Measurements from ENCODE around the gene ATP9A.

ATP9A gene

DNA sequence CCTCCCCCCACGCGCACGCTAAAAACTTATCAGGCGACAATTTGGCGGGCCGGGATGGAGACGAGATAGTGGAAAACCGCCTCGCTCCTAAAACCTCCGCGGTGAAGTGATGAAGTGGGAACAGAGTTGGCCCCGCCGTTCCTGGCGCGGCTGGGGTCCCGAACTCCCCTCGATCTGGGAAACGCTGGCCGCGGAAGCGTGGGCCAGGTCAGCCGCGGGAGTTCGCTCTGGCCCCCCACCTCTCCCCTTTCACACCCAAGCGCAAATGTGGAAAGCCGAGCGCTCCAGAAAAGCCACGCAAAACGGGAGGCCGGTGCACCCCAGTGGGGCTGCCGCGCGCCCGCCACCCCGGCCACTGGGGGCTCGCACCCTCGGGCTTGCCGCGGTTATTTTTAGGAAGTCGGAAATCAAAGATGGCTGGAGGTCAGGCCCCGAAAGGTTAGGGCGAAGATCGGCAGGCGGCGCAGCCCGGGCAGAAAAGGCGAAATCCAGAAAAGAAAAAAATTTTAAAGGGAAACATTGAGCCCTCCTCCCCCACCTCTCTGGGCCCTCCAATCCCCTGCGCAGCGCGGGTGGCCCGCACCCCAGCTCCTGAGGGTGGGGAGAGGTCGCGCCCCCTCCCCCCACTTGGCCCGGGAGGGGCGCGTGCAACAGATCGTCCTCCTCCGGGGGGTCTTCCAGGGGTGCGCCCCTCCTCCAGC, 33.1 kb upstream of the ATP9A start:
- H3K79me2 ChIP-seq (ENCODE audit: insufficient read depth, low read length) = no peaks in the 10 kb centered on the region
- H3K27ac ChIP-seq (ENCODE audit: low read depth, low read length, poor library complexity, severe bottlenecking) = no peak overlapping the region
- no peak overlapping the region for H3K9ac ChIP-seq (ENCODE audit: low read length)
- H3K4me3 ChIP-seq (ENCODE audit: low read depth, low read length, poor library complexity, severe bottlenecking) = no peak overlapping the region
- no peak overlapping the region for H3K4me2 ChIP-seq (ENCODE audit: low read length)
- H3K4me1 ChIP-seq (ENCODE audit: insufficient read depth, low read length, severe bottlenecking) = no peaks in the 10 kb centered on the region
- no peaks in the 10 kb centered on the region for H3K9me2 ChIP-seq (ENCODE audit: low read depth, low read length)
- H3K36me3 ChIP-seq (ENCODE audit: insufficient read depth, low read length) = no peaks in the 10 kb centered on the region
- no peaks in the 10 kb centered on the region for H3K27me3 ChIP-seq (ENCODE audit: insufficient read depth, low read length)
- no peaks in the 10 kb centered on the region for H3K9me3 ChIP-seq (ENCODE audit: low read length)
- TF ChIP-seq EZH2 (IDR thresholded peaks at IDR 0.05; ENCODE audit: borderline replicate concordance, low read length) (no peak), CTCF (IDR thresholded peaks at IDR 0.05; ENCODE audit: low read length) (no peak)
- no peaks in the 10 kb centered on the region for H4K20me1 ChIP-seq (ENCODE audit: insufficient read depth, low read length)
- H2AFZ ChIP-seq (ENCODE audit: low read length) = no peak overlapping the region
- H3F3A ChIP-seq (ENCODE audit: insufficient read depth, low read length) = no peaks in the 10 kb centered on the region

- H3K27ac ChIP-seq (ENCODE audit: low read depth, low read length, poor library complexity, severe bottlenecking) = no peak overlapping the region
- no peak overlapping the region for H3K9ac ChIP-seq (ENCODE audit: low read length)
- H3K4me2 ChIP-seq (ENCODE audit: low read length) = no peak overlapping the region
- no peaks in the 10 kb centered on the region for H3K27me3 ChIP-seq (ENCODE audit: insufficient read depth, low read length)
- H3K9me2 ChIP-seq (ENCODE audit: low read depth, low read length) = no peaks in the 10 kb centered on the region
- H3K4me1 ChIP-seq (ENCODE audit: insufficient read depth, low read length, severe bottlenecking) = no peaks in the 10 kb centered on the region
- TF ChIP-seq CTCF (IDR thresholded peaks at IDR 0.05; ENCODE audit: low read length) (no peak), EZH2 (IDR thresholded peaks at IDR 0.05; ENCODE audit: borderline replicate concordance, low read length) (no peak)
- H3F3A ChIP-seq (ENCODE audit: insufficient read depth, low read length) = no peaks in the 10 kb centered on the region
- no peak overlapping the region for H2AFZ ChIP-seq (ENCODE audit: low read length)
- no peaks in the 10 kb centered on the region for H3K9me3 ChIP-seq (ENCODE audit: low read length)
- H3K36me3 ChIP-seq (ENCODE audit: insufficient read depth, low read length) = no peaks in the 10 kb centered on the region
- H3K4me3 ChIP-seq (ENCODE audit: low read depth, low read length, poor library complexity, severe bottlenecking) = no peak overlapping the region
- H4K20me1 ChIP-seq (ENCODE audit: insufficient read depth, low read length) = no peaks in the 10 kb centered on the region
- no peaks in the 10 kb centered on the region for H3K79me2 ChIP-seq (ENCODE audit: insufficient read depth, low read length)
Observed at GRCh38 chr20:51800872-51801121, 32.6 kb upstream of the ATP9A start.

- no peak overlapping the region for H2AFZ ChIP-seq (ENCODE audit: low read length)
- H3K9ac ChIP-seq (ENCODE audit: low read length) = no peak overlapping the region
- no peak for TF ChIP-seq EZH2 (IDR thresholded peaks at IDR 0.05; ENCODE audit: borderline replicate concordance, low read length)
- peak; percentile 59 for TF ChIP-seq CTCF (IDR thresholded peaks at IDR 0.05; ENCODE audit: low read length)
- no peak overlapping the region for H3K4me2 ChIP-seq (ENCODE audit: low read length)
- H3K27me3 ChIP-seq (ENCODE audit: insufficient read depth, low read length) = no peaks in the 10 kb centered on the region
- no peaks in the 10 kb centered on the region for H3K9me3 ChIP-seq (ENCODE audit: low read length)
- no peaks in the 10 kb centered on the region for H3K4me1 ChIP-seq (ENCODE audit: insufficient read depth, low read length, severe bottlenecking)
- no peak overlapping the region for H3K27ac ChIP-seq (ENCODE audit: low read depth, low read length, poor library complexity, severe bottlenecking)
- no peaks in the 10 kb centered on the region for H3F3A ChIP-seq (ENCODE audit: insufficient read depth, low read length)
- no peaks in the 10 kb centered on the region for H4K20me1 ChIP-seq (ENCODE audit: insufficient read depth, low read length)
- H3K9me2 ChIP-seq (ENCODE audit: low read depth, low read length) = no peaks in the 10 kb centered on the region
- no peaks in the 10 kb centered on the region for H3K36me3 ChIP-seq (ENCODE audit: insufficient read depth, low read length)
- no peak overlapping the region for H3K4me3 ChIP-seq (ENCODE audit: low read depth, low read length, poor library complexity, severe bottlenecking)
- no peaks in the 10 kb centered on the region for H3K79me2 ChIP-seq (ENCODE audit: insufficient read depth, low read length)
Observed at GRCh38 chr20:51800060-51800871, 32.1 kb upstream of the ATP9A start.
